Hair follicular keratinocyte (primary cell): ENCODE measurements around the gene SYT4. TPM values are rescaled to one million over a fixed set of nuclear protein-coding genes. Genes with fewer than 3 reads are reported as not detected.

Experiments
- total RNA-seq: library from RNA; depleted of rRNA; stranded (reverse); fragments of >200 nt; gene quantifications from 2 replicates; pipeline ENCODE4 v1.2.3, GENCODE V29; 2015

SYT4 gene, protein sequence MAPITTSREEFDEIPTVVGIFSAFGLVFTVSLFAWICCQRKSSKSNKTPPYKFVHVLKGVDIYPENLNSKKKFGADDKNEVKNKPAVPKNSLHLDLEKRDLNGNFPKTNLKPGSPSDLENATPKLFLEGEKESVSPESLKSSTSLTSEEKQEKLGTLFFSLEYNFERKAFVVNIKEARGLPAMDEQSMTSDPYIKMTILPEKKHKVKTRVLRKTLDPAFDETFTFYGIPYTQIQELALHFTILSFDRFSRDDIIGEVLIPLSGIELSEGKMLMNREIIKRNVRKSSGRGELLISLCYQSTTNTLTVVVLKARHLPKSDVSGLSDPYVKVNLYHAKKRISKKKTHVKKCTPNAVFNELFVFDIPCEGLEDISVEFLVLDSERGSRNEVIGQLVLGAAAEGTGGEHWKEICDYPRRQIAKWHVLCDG
- total RNA-seq: not detected in 2 replicates

DNA sequence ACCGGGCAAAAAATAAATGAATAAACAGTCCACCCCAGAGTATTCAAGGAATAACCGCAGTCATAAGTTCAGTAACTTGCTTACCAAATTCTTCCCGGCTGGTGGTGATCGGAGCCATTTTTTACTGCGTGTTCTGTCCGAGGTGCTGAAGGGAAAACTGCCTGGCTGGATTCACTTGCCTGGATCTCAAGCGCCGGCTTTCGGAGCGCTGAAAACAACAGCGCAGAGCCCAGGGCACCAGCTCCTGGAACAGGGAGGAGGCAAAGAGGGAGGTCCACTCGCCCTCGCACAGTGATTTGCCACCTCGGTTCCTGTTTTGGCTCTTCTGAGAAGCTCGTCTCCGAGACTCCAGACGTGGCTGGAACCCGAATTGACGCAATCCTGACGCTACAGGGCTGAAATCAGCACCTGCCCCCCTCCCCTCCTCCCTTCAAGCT lies at the start of gene SYT4:
Gene SYT4, minus strand, starts transcription at position 327 of the 437 bp plus-strand sequence. Its CDS starts 209 bp downstream, at position 118.

Other genes starting within 250 kb of the SYT4 start
- not detected in 2 replicates for gene RIT2, start 161.8 kb downstream of the SYT4 start, total RNA-seq